Epithelial cell of esophagus (primary cell): ENCODE data around the gene FAF2.
"Not testable (repeated sequence)": the region's sequence is repeated elsewhere in the genome, so short reads cannot be mapped to it uniquely, and the experiment has no call there.

Experiments used
- DNase-seq: peaks from one replicate; pipeline ENCODE4 v3.0.0; 2010; ENCODE audit warnings: low read depth
- H3K4me3 ChIP-seq: 2 replicates; pipeline ENCODE4 v1.5.1; 2011; ENCODE audit warnings: mild to moderate bottlenecking, low read length, control low read depth
- CTCF ChIP-seq: IDR thresholded peaks from 2 replicates; pipeline ENCODE4 v1.5.1; 2011; ENCODE audit warnings: low read depth, mild to moderate bottlenecking, low read length, control low read depth, inconsistent platforms; ENCODE audit not compliant: insufficient read depth; ENCODE audit errors: missing control alignments

FAF2 gene

DNA sequence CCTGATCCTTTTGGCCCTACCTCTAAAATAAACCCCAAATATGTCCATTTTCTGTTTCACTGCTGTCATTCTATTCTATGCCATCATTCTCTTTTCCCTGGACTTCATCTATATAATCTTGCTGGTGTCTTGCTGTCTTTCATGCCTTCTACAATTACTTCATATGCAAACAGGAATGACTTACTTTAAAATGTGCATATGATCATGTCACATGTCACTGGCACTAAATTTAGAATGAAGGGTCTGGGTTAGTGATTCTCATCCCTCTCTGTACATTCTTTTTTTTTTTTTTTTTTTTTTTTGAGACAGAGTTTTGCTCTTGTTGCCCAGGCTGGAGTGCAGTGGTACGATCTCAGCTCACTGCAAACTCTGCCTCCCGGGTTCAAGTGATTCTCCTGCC is 22.9 kb downstream of the FAF2 start:
- no peak for TF ChIP-seq CTCF
- no peak for DNase-seq

DNA sequence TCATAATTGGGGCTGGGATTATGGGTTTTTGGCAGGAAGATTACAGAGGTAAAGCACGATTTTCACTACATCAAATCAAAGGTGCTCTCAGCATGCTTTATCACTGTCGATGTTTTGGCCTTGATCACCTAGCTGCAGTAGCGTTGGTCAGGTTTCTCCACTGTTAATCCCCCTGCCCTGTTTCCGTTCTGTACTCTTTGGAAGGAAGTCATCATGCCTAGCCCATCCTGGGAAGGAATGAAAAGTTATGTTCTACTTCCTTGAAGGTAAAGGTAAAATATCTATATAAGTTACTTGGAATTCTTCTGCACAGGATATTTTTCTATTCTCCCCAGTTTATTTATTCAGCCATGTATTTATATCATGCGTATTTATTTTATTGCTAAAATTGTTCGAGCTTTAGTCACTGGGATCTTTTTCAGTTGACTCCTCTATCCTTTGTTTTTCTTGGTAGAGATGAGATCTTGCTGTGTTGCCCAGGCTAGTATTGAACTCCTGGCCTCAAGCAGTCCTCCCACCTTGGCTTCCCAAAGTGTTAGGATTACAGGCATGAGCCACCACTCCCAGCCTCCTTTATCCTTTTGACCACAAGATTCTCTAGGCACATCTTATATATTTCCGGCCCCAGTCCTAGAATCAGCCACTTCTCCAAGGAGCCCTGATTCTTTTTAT is 25.3 kb downstream of the FAF2 start:
- no peak overlapping the region for H3K4me3 ChIP-seq
- DNase-seq, result no peak
- TF ChIP-seq CTCF, result no peak

More for the DNA sequence above, 22.9 kb downstream of the FAF2 start:
- H3K4me3 ChIP-seq, result no peak overlapping the region

GRCh38 chr5:176474476-176474875 is 26.3 kb downstream of the FAF2 start:
- no peak for TF ChIP-seq CTCF
- no peak for DNase-seq

DNA sequence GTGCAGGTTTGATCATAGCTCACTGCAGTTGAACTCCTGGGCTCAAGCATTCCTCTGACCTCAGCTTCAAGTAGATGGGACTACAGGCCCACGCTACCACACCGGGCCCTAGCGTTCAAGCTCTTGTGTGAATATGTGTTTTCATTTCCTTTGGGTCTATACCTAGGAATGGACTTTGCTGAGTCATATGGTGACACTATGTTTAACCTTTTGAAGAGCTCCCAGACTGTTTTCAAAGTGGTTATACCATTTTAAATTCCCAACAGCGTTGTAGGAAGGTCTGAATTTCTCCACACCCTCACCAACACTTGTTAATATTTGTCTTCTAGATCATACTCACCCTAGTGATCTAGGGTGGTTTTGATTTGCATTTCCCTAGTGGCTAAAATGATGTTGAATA is 33.5 kb downstream of the FAF2 start:
- DNase-seq, result no peak
- no peak for TF ChIP-seq CTCF
- H3K4me3 ChIP-seq, result no peak overlapping the region

More at GRCh38 chr5:176474476-176474875, 26.3 kb downstream of the FAF2 start:
- H3K4me3 ChIP-seq, result no peak overlapping the region

- no peak for TF ChIP-seq CTCF
- H3K4me3 ChIP-seq, result no peak overlapping the region
- DNase-seq, result no peak
Measured at GRCh38 chr5:176485176-176485575, 37.0 kb downstream of the FAF2 start.

- TF ChIP-seq CTCF, result no peak
- H3K4me3 ChIP-seq, result no peak overlapping the region
- no peak for DNase-seq
Measured at GRCh38 chr5:176486189-176486757, 38.1 kb downstream of the FAF2 start.

DNA sequence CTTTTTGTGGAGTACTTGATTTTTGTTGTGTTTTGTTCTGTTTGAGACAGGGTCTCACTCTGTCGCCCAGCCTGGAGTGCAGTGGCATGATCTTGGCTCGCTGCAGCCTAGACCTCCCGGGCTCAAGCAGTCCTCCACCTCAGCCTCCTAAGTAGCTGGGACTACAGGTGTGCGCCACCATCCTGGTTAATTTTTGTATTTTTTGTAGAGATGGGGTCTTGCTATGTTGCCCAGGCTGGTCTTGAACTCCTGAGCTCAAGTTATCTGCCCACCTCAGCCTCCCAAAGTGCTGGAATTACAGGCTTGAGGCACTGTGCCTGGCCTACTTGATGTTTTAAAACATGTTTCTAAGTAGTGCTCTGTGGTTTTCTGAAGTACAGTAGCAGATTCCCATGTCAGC is 39.0 kb downstream of the FAF2 start:
- DNase-seq, H3K4me3 ChIP-seq: not testable (repeated sequence)
